ENCODE data around the gene FBXW8.

Gene FBXW8

GRCh38 chr12:117022465-117022864, 111.7 kb downstream of the FBXW8 start:
- peak overlapping the region; percentile 24 for H3K27ac ChIP-seq

GRCh38 chr12:117023998-117024960, 113.5 kb downstream of the FBXW8 start:
- H3K27ac ChIP-seq: peak overlapping the region; percentile 24; the same call in 1 of the 2 replicates
- no peak for TF ChIP-seq CTCF (conservative IDR thresholded peaks at IDR 0.05)

More at GRCh38 chr12:117022465-117022864, 111.7 kb downstream of the FBXW8 start:
- no peak for TF ChIP-seq CTCF (conservative IDR thresholded peaks at IDR 0.05)

GRCh38 chr12:117024961-117025480, 114.3 kb downstream of the FBXW8 start:
- H3K27ac ChIP-seq: no peak overlapping the region
- TF ChIP-seq CTCF (conservative IDR thresholded peaks at IDR 0.05): no peak

GRCh38 chr12:117025481-117026151, 114.9 kb downstream of the FBXW8 start:
- no peak overlapping the region for H3K27ac ChIP-seq
- TF ChIP-seq CTCF (conservative IDR thresholded peaks at IDR 0.05): peak; percentile 91

GRCh38 chr12:117026343-117026742, 115.6 kb downstream of the FBXW8 start:
- no peak overlapping the region for H3K27ac ChIP-seq
- TF ChIP-seq CTCF (conservative IDR thresholded peaks at IDR 0.05): no peak

- no peak for TF ChIP-seq CTCF (conservative IDR thresholded peaks at IDR 0.05)
- H3K27ac ChIP-seq: no peak overlapping the region
These were observed 116.1 kb downstream of the FBXW8 start for GRCh38 chr12:117026921-117027250.

Data from VCaP (cell line).